ENCODE measurements around the gene AGMAT. TPM values are rescaled to one million over a fixed set of nuclear protein-coding genes. Genes with fewer than 3 reads are reported as not detected.

The AGMAT gene
- total and polyA plus RNA-seq, 2 of the 4 experiments (the other 2 are of a cell fraction), result 0.18 to 0.26 TPM

DNA sequence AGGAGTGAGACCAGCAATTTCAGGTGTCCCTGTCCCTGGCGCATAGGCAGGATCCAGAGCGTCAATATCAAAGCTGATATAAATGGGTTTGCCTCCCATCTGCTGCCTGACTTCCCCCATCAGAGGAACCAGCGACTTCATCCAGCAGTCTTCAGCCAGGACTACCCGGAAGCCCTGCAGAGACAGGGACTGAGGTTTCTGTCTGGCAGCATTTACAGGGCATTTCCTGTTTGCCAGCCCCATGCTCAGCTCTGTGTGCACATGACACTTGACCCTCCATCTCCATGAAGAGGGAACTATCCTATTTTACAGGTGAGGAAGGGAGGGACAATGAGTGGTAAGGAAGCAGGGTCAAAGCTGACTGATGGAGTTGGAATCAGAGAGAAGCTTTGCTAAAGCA lies 7.2 kb downstream of the AGMAT start (continued):
- TF ChIP-seq, protein P1, sequence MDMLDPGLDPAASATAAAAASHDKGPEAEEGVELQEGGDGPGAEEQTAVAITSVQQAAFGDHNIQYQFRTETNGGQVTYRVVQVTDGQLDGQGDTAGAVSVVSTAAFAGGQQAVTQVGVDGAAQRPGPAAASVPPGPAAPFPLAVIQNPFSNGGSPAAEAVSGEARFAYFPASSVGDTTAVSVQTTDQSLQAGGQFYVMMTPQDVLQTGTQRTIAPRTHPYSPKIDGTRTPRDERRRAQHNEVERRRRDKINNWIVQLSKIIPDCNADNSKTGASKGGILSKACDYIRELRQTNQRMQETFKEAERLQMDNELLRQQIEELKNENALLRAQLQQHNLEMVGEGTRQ (IDR thresholded peaks at IDR 0.05; ENCODE audit: low read depth, low read length), result no peak
- TF ChIP-seq CEBPB (IDR thresholded peaks at IDR 0.05; ENCODE audit: low read depth, low read length), result no peak

DNA sequence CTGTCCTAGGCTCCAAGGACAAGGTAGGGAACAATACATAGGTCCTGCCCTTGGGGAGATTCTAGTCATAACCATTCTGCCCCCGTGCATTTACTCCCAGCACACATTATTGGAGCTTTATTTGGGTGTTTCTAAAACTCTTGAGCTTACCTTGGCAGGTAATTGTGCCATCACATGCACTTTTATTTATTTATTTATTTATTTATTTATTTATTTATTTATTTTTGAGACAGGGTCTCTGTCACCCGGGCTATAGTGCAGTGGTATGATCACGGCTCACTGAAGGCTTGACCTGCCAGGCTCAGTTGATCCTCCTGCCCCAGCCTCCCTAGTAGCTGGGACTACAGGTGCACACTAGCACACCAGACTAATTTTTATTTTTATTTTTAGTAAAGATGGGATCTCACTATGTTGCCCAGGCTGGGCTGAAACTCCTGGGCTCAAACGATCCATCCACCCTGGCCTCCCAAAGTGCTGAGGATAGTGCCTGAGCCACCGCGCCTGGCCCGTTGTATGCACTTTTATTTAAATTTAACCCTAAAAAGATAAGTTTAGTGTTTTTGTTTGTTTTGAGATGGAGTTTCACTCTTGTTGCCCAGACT lies 9.2 kb downstream of the AGMAT start:
- BruUV-seq (replicated peaks), result no TSS peak
- intact Hi-C loops (cut with micrococcal nuclease), result no loop called here
- CTCF ChIA-PET, result no interaction called here

More for the DNA sequence above, 9.2 kb downstream of the AGMAT start:
- Histone ChIP-seq H3K4me3 (ENCODE audit: insufficient read depth, low read depth, low read length) (no peak overlapping the region), H3K27ac (ENCODE audit: insufficient read depth, low read length) (no peak overlapping the region), H3K56ac (ENCODE audit: extremely low read depth, insufficient read depth, low read length) (no peak overlapping the region), H4K8ac (ENCODE audit: low read depth in 2 of 2, low read length in 2 of 2) (no peak overlapping the region), H2BK120ac (ENCODE audit: low read depth, low read length) (no peak overlapping the region), H3K9me1 (ENCODE audit: insufficient read depth, low read length) (no peaks in the 10 kb centered on the region; the same call in 1 of the 2 replicates), H2BK20ac (ENCODE audit: low read depth, low read length) (no peak overlapping the region), H3K36me3 (ENCODE audit: control insufficient read depth, insufficient read depth, low read length) (peaks cover 5% of the 10 kb centered on the region), H3K9ac (ENCODE audit: low read depth, low read length) (no peak overlapping the region), H2BK5ac (ENCODE audit: low read depth, low read length, poor library complexity, severe bottlenecking) (no peak overlapping the region), H2AK5ac (ENCODE audit: low read depth, low read length) (no peak overlapping the region), H4K5ac (ENCODE audit: low read depth, low read length) (no peak overlapping the region), H4K91ac (ENCODE audit: insufficient read depth, low read depth, low read length) (no peak overlapping the region), H3K4me2 (ENCODE audit: low read depth, low read length) (no peak overlapping the region), H3K9me3 (ENCODE audit: control insufficient read depth, insufficient read depth, low read length) (no peaks in the 10 kb centered on the region), H2AK9ac (replicated peaks; ENCODE audit: low read depth, low read length, poor library complexity) (no peak overlapping the region), H2AFZ (replicated peaks; ENCODE audit: low read length, poor library complexity) (no peak overlapping the region), H3K14ac (replicated peaks; ENCODE audit: low read depth, low read length) (no peak overlapping the region), H3K79me1 (ENCODE audit: low read depth in 1 of 2, low read length in 2 of 2) (no peaks in the 10 kb centered on the region), H3K4me1 (ENCODE audit: control insufficient read depth, insufficient read depth, low read length) (no peaks in the 10 kb centered on the region), H4K20me1 (ENCODE audit: insufficient read depth, low read length) (no peaks in the 10 kb centered on the region), H3K4ac (ENCODE audit: low read depth, low read length) (no peak overlapping the region), H2BK15ac (ENCODE audit: low read depth, low read length) (no peak overlapping the region), H3K27me3 (ENCODE audit: control insufficient read depth, insufficient read depth, low read length) (no peaks in the 10 kb centered on the region), H3K23ac (ENCODE audit: low read depth, low read length) (no peak overlapping the region), H3K18ac (ENCODE audit: low read depth, low read length) (no peak overlapping the region)
- in situ Hi-C loops (cut with MboI; ENCODE audit: low sequenced_read_pairs), result no loop called here
- TF ChIP-seq, protein P2, sequence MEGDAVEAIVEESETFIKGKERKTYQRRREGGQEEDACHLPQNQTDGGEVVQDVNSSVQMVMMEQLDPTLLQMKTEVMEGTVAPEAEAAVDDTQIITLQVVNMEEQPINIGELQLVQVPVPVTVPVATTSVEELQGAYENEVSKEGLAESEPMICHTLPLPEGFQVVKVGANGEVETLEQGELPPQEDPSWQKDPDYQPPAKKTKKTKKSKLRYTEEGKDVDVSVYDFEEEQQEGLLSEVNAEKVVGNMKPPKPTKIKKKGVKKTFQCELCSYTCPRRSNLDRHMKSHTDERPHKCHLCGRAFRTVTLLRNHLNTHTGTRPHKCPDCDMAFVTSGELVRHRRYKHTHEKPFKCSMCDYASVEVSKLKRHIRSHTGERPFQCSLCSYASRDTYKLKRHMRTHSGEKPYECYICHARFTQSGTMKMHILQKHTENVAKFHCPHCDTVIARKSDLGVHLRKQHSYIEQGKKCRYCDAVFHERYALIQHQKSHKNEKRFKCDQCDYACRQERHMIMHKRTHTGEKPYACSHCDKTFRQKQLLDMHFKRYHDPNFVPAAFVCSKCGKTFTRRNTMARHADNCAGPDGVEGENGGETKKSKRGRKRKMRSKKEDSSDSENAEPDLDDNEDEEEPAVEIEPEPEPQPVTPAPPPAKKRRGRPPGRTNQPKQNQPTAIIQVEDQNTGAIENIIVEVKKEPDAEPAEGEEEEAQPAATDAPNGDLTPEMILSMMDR (conservative IDR thresholded peaks at IDR 0.05; ENCODE audit: low read depth, low read length), result no peak
- POLR2A ChIA-PET (ENCODE audit: unreplicated experiment), result no interaction called here
- WGBS, 2 experiments (ENCODE audit: extremely low coverage in 2 of 2, insufficient read length in 1 of 2), result no CpG with 5 or more reads among the region's 7 CpGs
- dilution Hi-C loops (cut with HindIII; ENCODE audit: low sequenced_read_pairs, unreplicated experiment), result no loop called here
- no peak for DNase-seq
- no peak for ATAC-seq (ENCODE audit: low read depth)

Data from IMR-90 (cell line).